Epithelial cell of esophagus (primary cell): ENCODE data around the gene FBXW11.
"Not testable (repeated sequence)": the region's sequence is repeated elsewhere in the genome, so short reads cannot be mapped to it uniquely, and the experiment has no call there.

Experiments used
- DNase-seq: peaks from one replicate; pipeline ENCODE4 v3.0.0; 2010; ENCODE audit warnings: low read depth
- H3K4me3 ChIP-seq: 2 replicates; pipeline ENCODE4 v1.5.1; 2011; ENCODE audit warnings: mild to moderate bottlenecking, low read length, control low read depth
- CTCF ChIP-seq: IDR thresholded peaks from 2 replicates; pipeline ENCODE4 v1.5.1; 2011; ENCODE audit warnings: low read depth, mild to moderate bottlenecking, low read length, control low read depth, inconsistent platforms; ENCODE audit not compliant: insufficient read depth; ENCODE audit errors: missing control alignments

FBXW11 gene

GRCh38 chr5:171978016-171978415, 28.4 kb downstream of the FBXW11 start:
- DNase-seq: no peak
- TF ChIP-seq CTCF: no peak
- H3K4me3 ChIP-seq: no peak overlapping the region

DNA sequence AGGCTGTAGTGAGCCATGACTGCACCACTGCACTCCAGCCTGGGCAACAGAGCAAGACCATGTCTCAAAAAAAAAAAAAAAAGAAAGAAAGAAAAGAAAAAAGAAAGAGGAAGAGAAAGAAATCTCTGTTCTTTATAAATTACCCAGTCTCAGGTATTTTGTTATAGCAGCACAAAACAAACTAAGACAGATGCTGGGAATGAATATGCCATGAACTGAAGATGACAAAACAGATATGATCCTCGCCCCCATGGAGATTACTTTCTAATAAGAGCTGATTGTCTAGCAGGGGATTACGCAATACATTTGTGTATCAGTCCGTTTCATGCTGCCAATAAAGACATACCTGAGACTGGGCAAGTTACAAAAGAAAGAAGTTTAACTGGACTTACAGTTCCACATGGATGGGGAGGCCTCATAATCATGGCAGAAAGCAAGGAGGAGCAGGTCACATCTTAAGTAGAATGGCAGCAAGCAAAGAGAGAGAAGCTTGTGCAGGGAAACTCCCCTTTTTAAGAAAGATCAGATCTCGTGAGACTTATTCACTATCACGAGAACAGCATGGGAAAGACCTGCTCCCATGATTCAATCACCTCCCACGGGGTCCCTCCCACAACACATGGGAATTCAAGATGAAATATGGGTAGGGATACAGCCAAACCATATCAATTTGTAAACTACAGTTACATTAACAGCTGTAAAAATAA, 29.0 kb downstream of the FBXW11 start:
- not testable (repeated sequence) for H3K4me3 ChIP-seq, DNase-seq

DNA sequence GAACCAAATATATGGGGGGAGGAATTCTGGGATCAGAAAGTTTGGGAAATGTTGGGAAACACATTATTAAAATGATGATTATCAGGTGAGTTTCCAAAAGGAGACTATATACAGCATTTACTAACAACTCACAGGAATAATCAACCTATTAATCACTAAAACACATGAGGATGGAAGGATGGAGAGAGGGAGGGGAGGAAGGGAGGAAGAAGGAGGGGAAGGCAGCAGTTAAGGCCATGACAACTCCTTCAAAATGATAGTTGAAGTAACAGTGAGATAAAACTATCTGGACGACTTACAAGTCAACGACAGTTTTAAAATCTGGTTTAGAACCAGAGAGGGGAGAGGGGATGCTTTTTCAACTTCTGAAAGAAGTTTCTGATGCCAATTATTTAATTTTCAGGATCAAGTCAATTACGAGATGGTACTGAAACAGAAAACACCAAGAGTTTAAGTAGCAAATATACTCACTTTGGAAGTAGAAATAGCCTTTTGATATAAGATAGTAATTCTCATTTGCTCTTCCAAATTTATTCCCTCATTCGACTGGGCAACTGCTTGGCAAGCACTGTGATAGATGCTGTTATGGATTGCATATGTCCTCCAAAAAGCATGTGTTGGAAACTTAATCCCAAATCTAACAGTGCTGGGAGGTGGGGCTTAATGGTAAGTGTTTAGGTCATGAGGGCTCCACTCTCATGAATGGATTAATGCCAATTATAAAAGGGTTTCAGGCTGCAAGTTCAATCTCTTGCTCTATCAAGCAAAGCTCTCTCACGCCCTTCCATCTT, 30.4 kb downstream of the FBXW11 start:
- no peak for TF ChIP-seq CTCF
- no peak overlapping the region for H3K4me3 ChIP-seq
- DNase-seq: no peak

DNA sequence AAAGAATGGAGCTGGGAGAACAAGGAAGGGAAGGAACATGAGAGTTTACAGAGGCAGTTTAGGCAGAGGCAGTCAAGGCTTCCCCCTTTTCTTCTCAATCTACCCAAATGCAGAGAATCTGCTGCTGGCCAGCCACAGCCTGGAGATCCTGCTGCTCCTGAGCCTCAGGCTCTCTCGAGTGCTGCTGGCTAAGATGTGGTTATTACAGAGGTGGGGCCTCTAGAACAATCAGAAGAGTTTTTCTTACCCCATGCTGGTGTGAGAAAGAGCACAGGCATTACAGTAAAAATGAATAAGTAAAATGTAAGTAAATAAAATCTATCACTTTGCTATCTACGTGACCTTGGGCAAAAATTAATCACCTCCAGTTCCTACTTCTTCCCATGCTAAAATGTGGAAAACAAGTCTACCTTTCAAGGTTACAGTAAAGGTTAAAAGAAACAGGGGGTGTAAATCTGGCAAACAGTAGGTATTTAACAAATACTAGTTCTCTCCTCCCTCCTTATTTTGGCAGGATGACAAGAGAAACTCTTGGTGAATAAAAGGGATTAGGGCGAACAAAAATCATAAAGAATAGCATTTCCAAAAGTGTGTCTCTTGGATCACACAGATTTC, 31.1 kb downstream of the FBXW11 start:
- no peak for TF ChIP-seq CTCF
- DNase-seq: no peak
- H3K4me3 ChIP-seq: no peak overlapping the region

DNA sequence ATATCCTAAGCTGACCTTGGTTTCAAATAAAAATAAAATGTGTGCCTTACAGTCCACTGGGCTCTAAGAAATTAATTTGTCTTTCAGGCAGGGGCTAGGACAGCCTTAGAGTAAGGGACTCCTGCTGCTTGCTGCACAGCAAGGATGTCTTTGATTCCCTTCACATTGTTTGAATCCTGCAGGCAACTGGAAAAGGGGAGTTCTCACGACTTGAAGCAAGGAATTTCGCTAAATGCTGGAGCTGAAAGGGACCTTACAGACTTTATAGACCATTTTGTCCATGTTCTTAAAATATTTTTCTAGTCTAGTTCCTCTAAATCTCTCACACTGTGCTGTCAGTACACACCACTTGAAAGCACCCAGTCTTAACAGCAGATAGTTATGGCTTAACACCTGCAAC, 35.6 kb downstream of the FBXW11 start:
- TF ChIP-seq CTCF: no peak
- DNase-seq: no peak
- no peak overlapping the region for H3K4me3 ChIP-seq

- no peak overlapping the region for H3K4me3 ChIP-seq
- no peak for TF ChIP-seq CTCF
- no peak for DNase-seq
Observed at GRCh38 chr5:171969288-171969880, 37.1 kb downstream of the FBXW11 start.

- DNase-seq: no peak
- no peak overlapping the region for H3K4me3 ChIP-seq
- TF ChIP-seq CTCF: no peak
Observed at GRCh38 chr5:171968531-171968930, 37.9 kb downstream of the FBXW11 start.
